ENCODE results near the gene ADIPOQ. TPM values are rescaled to one million over a fixed set of nuclear protein-coding genes. Genes with fewer than 3 reads are reported as not detected.
"Not testable (repeated sequence)": the region's sequence is repeated elsewhere in the genome, so short reads cannot be mapped to it uniquely, and the experiment has no call there.

The ADIPOQ gene
- total and polyA plus RNA-seq, 2 donors = 1.4 to 18.7 TPM

GRCh38 chr3:186821429-186822387 lies 20.8 kb upstream of the ADIPOQ start:
- no peak for DNase-seq (ENCODE audit: extremely low spot score)
- Histone ChIP-seq H3K4me1 (ENCODE audit: insufficient read depth) (no peaks in the 10 kb centered on the region), H3K27ac (ENCODE audit: low read depth) (no peak overlapping the region), H3K4me3 (ENCODE audit: low read depth, low read length) (no peak overlapping the region), H3K36me3 (ENCODE audit: insufficient read depth) (no peaks in the 10 kb centered on the region)
- 36% methylated on average over 11 of the region's 11 CpGs for WGBS

GRCh38 chr3:186822388-186822759 lies 20.1 kb upstream of the ADIPOQ start:
- H3K4me3 ChIP-seq (ENCODE audit: low read depth, low read length); DNase-seq (ENCODE audit: extremely low spot score); H3K27ac ChIP-seq (ENCODE audit: low read depth); H3K36me3 ChIP-seq (ENCODE audit: insufficient read depth); H3K4me1 ChIP-seq (ENCODE audit: insufficient read depth): not testable (repeated sequence)
- 61% methylated on average over 1 of the region's 1 CpG for WGBS

GRCh38 chr3:186823386-186823785 lies 19.1 kb upstream of the ADIPOQ start:
- DNase-seq (ENCODE audit: extremely low spot score) = no peak
- no peaks in the 10 kb centered on the region for H3K4me1 ChIP-seq (ENCODE audit: insufficient read depth)
- no peaks in the 10 kb centered on the region for H3K36me3 ChIP-seq (ENCODE audit: insufficient read depth)
- H3K4me3 ChIP-seq (ENCODE audit: low read depth, low read length) = no peak overlapping the region
- no peak overlapping the region for H3K27ac ChIP-seq (ENCODE audit: low read depth)
- 73% methylated on average over 2 of the region's 2 CpGs for WGBS

- Histone ChIP-seq H3K36me3 (ENCODE audit: insufficient read depth) (no peaks in the 10 kb centered on the region), H3K27ac (ENCODE audit: low read depth) (no peak overlapping the region), H3K4me3 (ENCODE audit: low read depth, low read length) (no peak overlapping the region), H3K4me1 (ENCODE audit: insufficient read depth) (no peaks in the 10 kb centered on the region)
- WGBS = 34% methylated on average over 18 of the region's 18 CpGs
- no peak for DNase-seq (ENCODE audit: extremely low spot score)
Measured at GRCh38 chr3:186824430-186825139, 17.9 kb upstream of the ADIPOQ start.

DNA sequence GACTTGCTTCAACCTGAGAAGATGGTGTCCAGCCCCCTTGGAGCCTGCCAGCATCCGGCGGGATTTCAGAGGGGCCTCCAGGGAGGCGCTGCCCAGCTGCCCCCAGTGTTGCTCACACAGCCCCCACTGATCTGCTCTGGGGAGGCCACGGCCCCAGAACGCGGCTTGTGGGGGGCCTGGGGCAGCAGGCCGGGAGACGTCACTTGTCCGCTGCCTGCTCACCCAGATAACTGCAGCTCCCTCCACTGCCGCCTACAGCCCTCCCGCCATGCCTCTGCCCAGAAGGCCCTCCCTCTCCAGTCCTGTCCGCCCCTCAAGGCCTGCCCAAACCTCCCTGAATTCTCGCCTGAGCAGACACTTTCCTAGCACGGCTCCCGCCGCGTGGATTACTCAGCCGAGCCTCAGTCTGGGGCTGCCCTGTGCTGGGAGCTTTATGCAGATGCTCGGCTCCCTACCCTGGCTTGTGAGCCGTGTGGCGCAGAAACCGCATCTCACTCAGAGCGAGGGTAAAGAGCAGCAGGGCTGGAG lies 17.2 kb upstream of the ADIPOQ start:
- no peak overlapping the region for H3K27ac ChIP-seq (ENCODE audit: low read depth)
- H3K4me1 ChIP-seq (ENCODE audit: insufficient read depth) = no peaks in the 10 kb centered on the region
- no peaks in the 10 kb centered on the region for H3K36me3 ChIP-seq (ENCODE audit: insufficient read depth)
- H3K4me3 ChIP-seq (ENCODE audit: low read depth, low read length) = no peak overlapping the region
- DNase-seq (ENCODE audit: extremely low spot score) = no peak
- WGBS = 12% methylated on average over 23 of the region's 23 CpGs

- WGBS = 40% methylated on average over 11 of the region's 11 CpGs
- no peak overlapping the region for H3K4me3 ChIP-seq (ENCODE audit: low read depth, low read length)
- no peaks in the 10 kb centered on the region for H3K36me3 ChIP-seq (ENCODE audit: insufficient read depth)
- H3K4me1 ChIP-seq (ENCODE audit: insufficient read depth) = no peaks in the 10 kb centered on the region
- no peak for DNase-seq (ENCODE audit: extremely low spot score)
- no peak overlapping the region for H3K27ac ChIP-seq (ENCODE audit: low read depth)
Measured at GRCh38 chr3:186825872-186826409, 16.6 kb upstream of the ADIPOQ start.

GRCh38 chr3:186826410-186826975 lies 16.0 kb upstream of the ADIPOQ start:
- no peaks in the 10 kb centered on the region for H3K36me3 ChIP-seq (ENCODE audit: insufficient read depth)
- no peak for DNase-seq (ENCODE audit: extremely low spot score)
- no peak overlapping the region for H3K27ac ChIP-seq (ENCODE audit: low read depth)
- peak overlapping the region; percentile 58 for H3K4me3 ChIP-seq (ENCODE audit: low read depth, low read length)
- 27% methylated on average over 14 of the region's 14 CpGs for WGBS
- H3K4me1 ChIP-seq (ENCODE audit: insufficient read depth) = no peaks in the 10 kb centered on the region

GRCh38 chr3:186826976-186827857 lies 15.3 kb upstream of the ADIPOQ start:
- Histone ChIP-seq H3K36me3 (ENCODE audit: insufficient read depth) (no peaks in the 10 kb centered on the region), H3K27ac (ENCODE audit: low read depth) (no peak overlapping the region), H3K4me3 (ENCODE audit: low read depth, low read length) (peak overlapping the region; percentile 58), H3K4me1 (ENCODE audit: insufficient read depth) (no peaks in the 10 kb centered on the region)
- WGBS = 2% methylated on average over 80 of the region's 80 CpGs
- no peak for DNase-seq (ENCODE audit: extremely low spot score)

- Histone ChIP-seq H3K4me3 (ENCODE audit: low read depth, low read length) (no peak overlapping the region), H3K36me3 (ENCODE audit: insufficient read depth) (no peaks in the 10 kb centered on the region), H3K27ac (ENCODE audit: low read depth) (no peak overlapping the region), H3K4me1 (ENCODE audit: insufficient read depth) (no peaks in the 10 kb centered on the region)
- no peak for DNase-seq (ENCODE audit: extremely low spot score)
- 25% methylated on average over 5 of the region's 5 CpGs for WGBS
Measured at GRCh38 chr3:186828340-186828739, 14.2 kb upstream of the ADIPOQ start.

DNA sequence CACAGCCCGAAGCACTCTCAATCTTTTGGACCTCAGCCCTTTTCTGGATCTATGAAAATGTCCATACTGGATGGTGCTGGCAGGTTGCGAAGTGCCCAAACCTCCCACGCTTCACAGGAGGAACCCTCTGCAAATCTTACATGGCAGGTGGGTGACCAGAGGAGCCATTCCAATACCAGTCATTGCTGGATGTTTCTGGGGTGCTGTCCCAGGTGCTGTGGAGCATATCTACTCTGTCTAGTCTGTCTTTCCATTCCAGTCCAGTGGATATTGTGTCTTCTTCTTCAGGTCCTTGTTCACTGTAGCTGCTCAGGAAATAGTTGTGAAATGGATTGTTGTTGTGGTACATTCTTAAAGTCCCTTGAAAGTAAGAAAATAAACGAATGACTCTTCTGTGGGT lies 10.7 kb upstream of the ADIPOQ start:
- H3K4me3 ChIP-seq (ENCODE audit: low read depth, low read length) = no peak overlapping the region
- no peak for DNase-seq (ENCODE audit: extremely low spot score)
- WGBS = 69% methylated on average over 4 of the region's 4 CpGs
- H3K27ac ChIP-seq (ENCODE audit: low read depth) = no peak overlapping the region
- H3K4me1 ChIP-seq (ENCODE audit: insufficient read depth) = no peaks in the 10 kb centered on the region
- H3K36me3 ChIP-seq (ENCODE audit: insufficient read depth) = no peaks in the 10 kb centered on the region

GRCh38 chr3:186832276-186832675 lies 10.2 kb upstream of the ADIPOQ start:
- no peaks in the 10 kb centered on the region for H3K36me3 ChIP-seq (ENCODE audit: insufficient read depth)
- H3K4me3 ChIP-seq (ENCODE audit: low read depth, low read length) = no peak overlapping the region
- no peak overlapping the region for H3K27ac ChIP-seq (ENCODE audit: low read depth)
- DNase-seq (ENCODE audit: extremely low spot score) = no peak
- no peaks in the 10 kb centered on the region for H3K4me1 ChIP-seq (ENCODE audit: insufficient read depth)
- WGBS = 84% methylated on average over 1 of the region's 1 CpG

DNA sequence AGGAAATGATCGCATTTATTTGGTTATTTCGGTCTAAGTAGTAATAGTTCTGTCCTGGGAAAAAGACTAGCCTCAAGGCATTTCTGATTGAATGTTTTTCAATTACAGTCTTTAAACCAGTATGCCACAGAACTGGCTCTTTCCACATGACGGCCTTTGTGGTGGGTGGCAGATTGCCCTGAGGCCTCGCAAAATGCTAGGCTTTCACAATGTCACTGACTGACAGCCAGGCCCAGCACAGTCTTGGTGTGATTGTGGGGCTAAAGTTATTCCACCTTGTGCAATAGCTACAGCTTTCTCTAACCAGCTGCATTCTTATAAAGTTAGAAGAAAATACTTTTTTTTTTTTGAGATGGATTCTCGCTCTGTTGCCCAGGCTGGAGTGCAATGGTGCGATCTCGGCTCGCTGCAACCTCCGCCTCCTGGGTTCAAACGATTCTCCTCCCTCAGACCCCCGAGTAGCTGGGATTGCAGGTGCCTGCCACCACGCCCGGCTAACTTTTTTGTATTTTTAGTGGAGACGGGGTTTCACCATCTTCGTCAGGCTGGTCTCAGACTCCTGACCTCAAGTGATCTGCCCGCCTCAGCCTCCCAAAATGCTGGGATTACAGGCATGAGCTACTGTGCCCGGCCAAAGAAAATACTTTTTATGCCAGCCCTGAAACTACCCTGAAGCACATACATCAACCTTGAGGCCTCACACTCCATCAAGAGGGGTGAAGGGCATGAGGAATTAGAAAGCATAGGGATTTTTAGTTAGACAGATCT lies 2.5 kb upstream of the ADIPOQ start:
- H3K4me3 ChIP-seq (ENCODE audit: low read depth, low read length) = no peak overlapping the region

More for the DNA sequence above, 2.5 kb upstream of the ADIPOQ start:
- 87% methylated on average over 17 of the region's 17 CpGs for WGBS
- Histone ChIP-seq H3K27ac (ENCODE audit: low read depth) (no peak overlapping the region), H3K4me1 (ENCODE audit: insufficient read depth) (no peaks in the 10 kb centered on the region), H3K36me3 (ENCODE audit: insufficient read depth) (no peaks in the 10 kb centered on the region)
- no peak for DNase-seq (ENCODE audit: extremely low spot score)

All from urinary bladder (tissue), 4 donors.